Small intestine (tissue), 7 donors: ENCODE data around the gene MX2. TPM values are rescaled to one million over a fixed set of nuclear protein-coding genes. Genes with fewer than 3 reads are reported as not detected.

ENCODE experiments used
- DNase-seq, 2 donors: peaks; one replicate each; pipeline versions ENCODE4 v3.0.0 to v3.0.0-alpha.2; 2013
- FAIRE-seq: peaks from 2 replicates; lab custom pipeline; 2012; peaks lifted over from hg19 to GRCh38; lab: Jason Lieb, UNC
- H3K27ac ChIP-seq, 3 donors: one replicate each; pipeline ENCODE4 v1.5.1; 2013; ENCODE audit warnings: low read length in 2 of 3, mild to moderate bottlenecking in 2 of 3, control low read depth in 1 of 3, inconsistent platforms in 1 of 3, low read depth in 1 of 3, moderate library complexity in 1 of 3
- H3K27me3 ChIP-seq, 3 donors: one replicate each; pipeline ENCODE4 v1.6.1; 2013; ENCODE audit warnings: low read length in 3 of 3, inconsistent platforms in 1 of 3; ENCODE audit not compliant: control insufficient read depth in 3 of 3, insufficient read depth in 3 of 3
- H3K36me3 ChIP-seq, 3 donors: one replicate each; pipeline ENCODE4 v1.6.1; 2013; ENCODE audit warnings: low read length in 3 of 3, inconsistent platforms in 1 of 3, low read depth in 1 of 3, mild to moderate bottlenecking in 1 of 3, moderate library complexity in 1 of 3; ENCODE audit not compliant: control insufficient read depth in 3 of 3, insufficient read depth in 2 of 3
- H3K4me1 ChIP-seq, 3 donors: one replicate each; pipeline ENCODE4 v1.6.1; 2013; ENCODE audit warnings: low read length in 2 of 3, inconsistent platforms in 1 of 3, low read depth in 1 of 3, mild to moderate bottlenecking in 1 of 3, moderate library complexity in 1 of 3; ENCODE audit not compliant: control insufficient read depth in 3 of 3, insufficient read depth in 2 of 3
- H3K4me3 ChIP-seq, 3 donors: one replicate each; pipeline ENCODE4 v1.5.1; 2013; ENCODE audit warnings: low read length in 3 of 3, control low read depth in 1 of 3, inconsistent platforms in 1 of 3, low read depth in 1 of 3, mild to moderate bottlenecking in 1 of 3, moderate library complexity in 1 of 3
- H3K9me3 ChIP-seq, 2 donors: one replicate each; pipeline ENCODE4 v1.6.1; 2013; ENCODE audit warnings: low read depth in 1 of 2, low read length in 1 of 2; ENCODE audit not compliant: control insufficient read depth in 2 of 2, insufficient read depth in 1 of 2
- WGBS, 3 donors: extraction: QIAGEN DNeasy Blood & Tissue Kit; methylation state at CpG; one replicate each; pipeline ENCODE4 v1.1.7; 2013; 5-methylcytosine and 5-hydroxymethylcytosine counted together
- polyA plus RNA-seq, 4 donors: library from polyadenylated mRNA; stranded (reverse) in 3 of 4; unstranded in 1 of 4; fragments of 200-250 nt in 3 of 4; fragments of 120-200 nt in 1 of 4; gene quantifications; one replicate each; pipeline versions ENCODE4 v1.2.1 to v1.2.3, GENCODE V29; 2013
- donor health status: healthy with polysubstance abuse.
- donor health status: control.
- donor health status: control.
- donor health status: Bipolar disorder and iron deficiency.
- donor health status: healthy.

The MX2 gene
- polyA plus RNA-seq, 4 donors: 2.9 to 9.1 (median 5.0) TPM

DNA sequence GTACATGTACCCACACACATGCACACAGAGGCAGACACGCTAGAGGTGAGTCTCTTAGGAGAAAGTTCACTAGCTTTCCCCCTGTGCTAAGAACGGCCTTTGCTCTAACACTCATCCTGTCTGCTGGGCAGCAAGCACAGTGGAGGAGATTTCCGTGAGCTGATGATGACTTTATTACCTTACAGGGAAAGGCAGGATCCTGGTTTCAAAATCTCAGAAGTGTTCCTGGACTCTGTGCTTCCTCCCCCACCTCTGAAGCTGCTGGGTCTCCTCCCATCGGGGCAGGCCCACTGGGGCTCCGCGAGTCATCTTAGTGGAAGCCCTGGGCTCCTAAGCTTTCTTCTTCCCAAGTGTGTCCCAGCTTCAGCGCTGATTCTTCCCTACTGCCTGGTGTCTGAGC lies 42.6 kb upstream of the MX2 start:
- FAIRE-seq: no peak
- H3K27ac ChIP-seq: peak overlapping the region; percentile 63 to 99 (median 87)

DNA sequence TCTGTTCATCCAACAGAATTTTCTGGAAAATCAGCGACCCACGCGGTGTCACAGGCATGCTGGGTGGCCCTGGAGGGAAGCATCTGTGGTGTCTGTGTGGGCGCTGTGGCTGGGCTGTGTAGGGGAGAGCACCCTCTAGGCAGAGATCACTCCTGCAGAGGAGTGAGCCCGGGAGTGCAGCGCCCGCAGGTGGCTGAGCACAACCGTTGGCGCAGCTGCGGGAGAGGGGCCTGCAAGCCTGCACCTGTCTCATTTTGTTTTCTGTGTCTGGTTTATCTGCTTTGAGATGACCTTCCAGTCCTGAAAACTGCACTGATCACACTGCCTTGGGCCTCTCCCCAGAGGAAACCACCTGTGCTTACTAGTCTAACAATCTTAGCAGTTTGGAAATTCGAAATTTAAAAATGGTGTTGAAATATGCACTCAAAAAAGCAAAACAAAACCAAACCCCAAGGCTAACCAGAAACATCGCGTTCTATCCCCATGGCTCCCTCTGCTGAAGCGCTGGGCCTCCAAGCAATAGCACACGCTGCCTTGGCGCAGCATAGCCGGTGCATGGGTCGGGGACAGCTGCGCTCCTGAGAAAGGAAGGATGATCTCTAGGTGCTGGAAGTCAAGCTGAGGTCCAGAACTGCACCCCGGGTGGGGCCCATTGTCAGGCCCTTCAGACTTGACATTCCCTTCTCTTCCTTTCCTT lies 40.5 kb upstream of the MX2 start:
- Histone ChIP-seq H3K36me3 (peaks cover 0 to 2% (median 0%) of the 10 kb centered on the region in 3 donors), H3K4me1 (peaks cover 5 to 33% (median 16%) of the 10 kb centered on the region in 3 donors), H3K27ac (no peak overlapping the region), H3K4me3 (no peak overlapping the region), H3K9me3 (no peaks in the 10 kb centered on the region), H3K27me3 (peaks cover 0 to 15% (median 0%) of the 10 kb centered on the region in 3 donors)
- FAIRE-seq: no peak
- whole genome bisulfite sequencing, 3 donors: 33 to 68% (median 44%) methylated on average over 20 of the region's 20 CpGs
- DNase-seq: no peak

More for the DNA sequence above, 42.6 kb upstream of the MX2 start:
- 17 to 60% (median 50%) methylated on average over 7 of the region's 7 CpGs for WGBS, 3 donors
- Histone ChIP-seq H3K27me3 (peaks cover 0 to 22% (median 0%) of the 10 kb centered on the region in 3 donors), H3K4me1 (peaks cover 5 to 40% (median 12%) of the 10 kb centered on the region in 3 donors), H3K36me3 (peaks cover 0 to 2% (median 0%) of the 10 kb centered on the region in 3 donors), H3K4me3 (peak overlapping the region in 1 of 3 donors; percentile 37), H3K9me3 (no peaks in the 10 kb centered on the region)
- peak; percentile 90 to 98 for DNase-seq

DNA sequence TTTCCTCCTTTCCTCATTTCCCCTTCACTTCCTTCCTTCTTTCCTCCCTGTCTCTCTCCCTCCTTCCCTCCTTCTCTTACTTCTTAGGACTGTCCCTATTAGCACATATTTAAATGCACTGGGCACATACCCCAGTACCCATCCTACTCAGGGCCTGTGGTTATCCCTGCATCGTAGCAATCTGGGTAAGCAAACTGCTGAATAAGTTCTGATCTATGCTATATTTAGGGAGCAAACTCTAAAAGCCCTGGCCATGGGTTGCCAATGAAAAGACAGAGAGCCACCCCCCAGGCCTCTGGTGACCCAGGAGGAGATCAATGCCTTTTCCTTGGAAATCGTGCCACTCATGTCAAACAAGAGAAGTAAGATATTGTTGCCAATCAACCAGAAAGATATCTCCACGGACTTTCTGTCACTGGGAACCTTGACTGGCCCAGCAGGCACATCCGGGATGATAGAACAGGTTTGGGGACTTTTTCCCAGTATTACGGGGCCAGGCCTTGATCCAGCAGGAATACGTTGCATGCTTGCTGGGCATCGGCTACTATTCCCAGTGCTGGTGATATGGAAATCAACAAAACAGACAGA lies 39.8 kb upstream of the MX2 start:
- Histone ChIP-seq H3K9me3 (no peaks in the 10 kb centered on the region), H3K27me3 (peaks cover 0 to 12% (median 0%) of the 10 kb centered on the region in 3 donors), H3K4me1 (peaks cover 5 to 34% (median 16%) of the 10 kb centered on the region in 3 donors), H3K36me3 (peaks cover 0 to 2% (median 0%) of the 10 kb centered on the region in 3 donors), H3K4me3 (no peak overlapping the region), H3K27ac (no peak overlapping the region)
- FAIRE-seq (no peak), DNase-seq (peak; percentile 36 to 57)
- WGBS, 3 donors: 19 to 64% (median 25%) methylated on average over 7 of the region's 7 CpGs

DNA sequence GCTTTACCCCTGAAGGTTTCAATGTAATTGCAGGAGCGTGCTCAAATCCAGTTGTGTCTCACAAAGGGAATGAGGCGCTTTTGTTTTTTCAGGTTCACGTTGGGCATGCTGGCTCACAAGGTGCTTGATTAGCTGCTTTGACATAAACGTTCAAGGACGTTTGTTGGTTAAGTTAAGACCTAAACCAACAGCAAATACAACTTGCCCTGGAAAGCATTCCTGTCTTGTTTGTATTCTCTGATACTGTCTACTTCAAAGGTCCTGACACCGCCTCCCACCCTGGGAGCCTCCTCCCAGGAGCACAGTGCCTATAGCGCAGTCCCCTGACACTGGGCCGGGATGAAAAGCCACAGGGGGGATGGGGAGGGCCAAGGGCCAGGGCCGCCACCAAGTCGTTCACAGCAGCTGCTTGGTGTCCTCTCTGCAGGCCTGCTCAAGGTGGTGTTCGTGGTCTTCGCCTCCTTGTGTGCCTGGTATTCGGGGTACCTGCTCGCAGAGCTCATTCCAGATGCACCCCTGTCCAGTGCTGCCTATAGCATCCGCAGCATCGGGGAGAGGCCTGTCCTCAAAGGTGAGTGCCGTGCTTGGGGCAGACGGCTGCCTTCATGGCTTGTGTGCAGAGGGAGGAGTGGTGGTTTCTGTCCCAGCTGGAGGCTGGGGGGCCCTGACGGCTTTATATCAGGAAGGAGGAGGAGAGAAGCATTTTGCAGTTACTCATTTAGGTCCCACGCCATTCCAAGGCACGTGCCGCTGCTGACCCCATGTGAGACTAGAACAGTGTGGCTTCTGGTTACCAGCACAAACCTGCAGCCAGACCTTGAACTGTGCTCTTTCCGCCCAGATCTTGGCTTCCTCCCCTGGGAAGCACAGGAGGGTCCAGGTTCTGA lies 39.1 kb upstream of the MX2 start:
- no peaks in the 10 kb centered on the region for H3K9me3 ChIP-seq
- FAIRE-seq (no peak), DNase-seq (peak in 1 of 2 donors; percentile 43)
- peaks cover 0 to 3% (median 0%) of the 10 kb centered on the region in 3 donors for H3K36me3 ChIP-seq
- H3K27ac ChIP-seq: no peak overlapping the region
- H3K4me1 ChIP-seq: peaks cover 5 to 34% (median 16%) of the 10 kb centered on the region in 3 donors
- H3K4me3 ChIP-seq: no peak overlapping the region
- peaks cover 0 to 5% (median 0%) of the 10 kb centered on the region in 3 donors for H3K27me3 ChIP-seq
- WGBS, 3 donors: 56 to 76% (median 56%) methylated on average over 23 of the region's 23 CpGs

DNA sequence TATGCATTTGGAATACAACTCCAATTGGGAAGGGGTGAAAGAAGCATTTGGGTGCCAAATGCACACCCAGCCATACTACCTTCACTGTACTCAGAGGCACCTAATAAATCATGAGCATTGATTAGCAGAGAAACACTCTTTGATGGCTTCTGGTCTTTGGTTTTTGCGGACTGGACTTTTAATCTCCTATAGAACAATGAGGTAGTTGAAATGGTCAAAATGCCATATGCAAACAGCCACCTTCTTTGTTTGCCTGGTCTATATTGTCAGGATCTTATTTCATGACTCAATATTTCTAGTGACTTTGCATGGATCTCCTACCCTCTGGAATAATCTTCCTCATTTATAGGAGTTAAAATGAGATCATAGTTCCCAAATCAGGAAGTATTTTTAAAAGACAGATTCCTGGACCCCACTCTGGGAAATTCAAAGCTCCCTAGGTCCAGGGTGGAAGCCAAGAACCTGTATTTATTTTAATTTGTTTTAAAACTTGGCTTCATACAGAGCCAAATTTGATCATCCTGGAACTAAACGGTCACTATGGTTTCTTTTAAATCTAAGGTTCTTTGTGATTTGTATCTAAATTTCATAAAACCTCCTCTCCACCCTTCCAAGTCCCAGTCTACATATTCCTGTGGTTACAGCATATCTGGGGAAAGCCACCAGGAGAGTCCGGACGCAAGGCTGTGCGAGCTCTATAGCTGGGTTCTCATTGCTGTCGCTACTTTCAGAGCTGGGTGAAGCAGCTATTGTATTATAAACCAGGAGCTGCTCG lies 36.5 kb upstream of the MX2 start:
- Histone ChIP-seq H3K27me3 (peaks cover 0 to 5% (median 0%) of the 10 kb centered on the region in 3 donors), H3K9me3 (no peaks in the 10 kb centered on the region), H3K4me1 (peaks cover 5 to 20% (median 12%) of the 10 kb centered on the region in 3 donors), H3K4me3 (no peak overlapping the region), H3K27ac (peak overlapping the region in 2 of 3 donors; percentile 13 to 22), H3K36me3 (peaks cover 0 to 5% (median 2%) of the 10 kb centered on the region in 3 donors)
- FAIRE-seq (no peak), DNase-seq (no peak)
- WGBS, 3 donors: 62 to 76% (median 69%) methylated on average over 7 of the region's 7 CpGs

DNA sequence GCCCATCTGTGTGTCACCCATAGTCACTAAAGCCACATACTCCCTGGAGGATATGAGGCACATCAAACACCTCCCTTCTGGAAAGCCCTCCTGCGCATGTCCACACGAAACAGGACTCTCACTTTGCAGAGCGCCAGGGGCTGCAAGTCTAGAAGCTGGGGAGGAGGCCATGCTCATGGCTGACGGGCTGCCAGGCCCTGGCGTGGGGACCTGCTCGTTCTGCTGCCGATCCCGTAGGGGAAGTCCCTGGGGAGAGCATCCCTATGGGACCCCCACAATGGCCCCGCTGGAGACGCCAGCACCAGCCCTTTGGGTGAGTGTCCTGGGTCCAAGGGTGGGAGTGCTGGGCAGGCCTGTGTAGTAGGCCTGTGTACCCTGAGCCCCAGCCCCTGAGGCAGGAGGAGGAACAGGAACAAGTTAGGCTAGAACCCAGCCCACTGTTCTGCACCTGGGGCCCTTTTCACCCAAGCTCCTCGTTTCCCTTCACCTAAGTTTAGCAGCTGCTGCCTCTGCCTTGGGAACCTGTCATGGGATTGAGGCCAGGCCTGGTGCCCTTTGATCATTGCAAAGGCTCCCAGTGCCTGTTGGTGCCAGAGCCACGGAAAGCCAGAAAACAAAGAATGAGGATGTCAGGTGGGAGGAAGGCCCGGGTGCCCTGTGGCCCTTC lies 35.3 kb upstream of the MX2 start:
- peaks cover 0 to 17% (median 4%) of the 10 kb centered on the region in 3 donors for H3K4me1 ChIP-seq
- WGBS, 3 donors: 42 to 70% (median 51%) methylated on average over 13 of the region's 13 CpGs
- DNase-seq: peak; percentile 59 to 76

DNA sequence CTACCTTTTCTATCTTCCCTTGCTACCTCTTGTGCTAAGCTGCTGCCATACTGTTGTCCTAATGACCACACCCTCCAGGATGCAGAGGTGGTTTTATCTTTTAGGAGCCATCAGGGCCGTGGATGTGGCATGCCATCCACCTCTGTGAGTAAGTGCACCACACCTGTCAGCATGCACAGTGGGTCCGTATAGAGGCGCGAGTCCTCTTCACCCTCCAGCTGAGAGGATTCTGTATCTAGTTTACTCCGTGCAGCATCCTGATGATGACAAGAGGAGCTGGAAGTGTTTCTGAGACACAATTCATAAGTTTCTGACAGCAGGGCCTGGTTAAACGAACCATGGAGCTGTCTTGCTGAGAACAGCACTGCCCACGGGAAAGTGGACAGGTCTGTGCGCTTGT lies 34.1 kb upstream of the MX2 start:
- 78 to 83% (median 82%) methylated on average over 8 of the region's 8 CpGs for WGBS, 3 donors
- FAIRE-seq: no peak
- H3K36me3 ChIP-seq: peaks cover 0 to 11% (median 2%) of the 10 kb centered on the region in 3 donors

More for the DNA sequence above, 35.3 kb upstream of the MX2 start:
- no peak overlapping the region for H3K4me3 ChIP-seq
- H3K36me3 ChIP-seq: peaks cover 0 to 7% (median 2%) of the 10 kb centered on the region in 3 donors
- no peaks in the 10 kb centered on the region for H3K9me3 ChIP-seq
- peak overlapping the region in 2 of 3 donors; percentile 1 to 22 for H3K27ac ChIP-seq
- FAIRE-seq: no peak
- no peaks in the 10 kb centered on the region for H3K27me3 ChIP-seq

More for the DNA sequence above, 34.1 kb upstream of the MX2 start:
- no peak overlapping the region for H3K27ac ChIP-seq
- peaks cover 0 to 7% (median 4%) of the 10 kb centered on the region in 3 donors for H3K4me1 ChIP-seq
- no peaks in the 10 kb centered on the region for H3K9me3 ChIP-seq
- no peak overlapping the region for H3K4me3 ChIP-seq
- H3K27me3 ChIP-seq: no peaks in the 10 kb centered on the region
- DNase-seq: no peak
